SH-SY5Y (cell line): ENCODE data around the gene MSL1.

Experiments used
- GATA2 ChIP-seq: IDR thresholded peaks from 2 replicates; pipeline ENCODE4 v1.6.1; 2011; ENCODE audit warnings: mild to moderate bottlenecking, low read depth, low read length
- GATA3 ChIP-seq: IDR thresholded peaks from 2 replicates; pipeline ENCODE4 v1.6.1; 2011; ENCODE audit warnings: low read depth, mild to moderate bottlenecking, low read length, moderate library complexity

DNA sequence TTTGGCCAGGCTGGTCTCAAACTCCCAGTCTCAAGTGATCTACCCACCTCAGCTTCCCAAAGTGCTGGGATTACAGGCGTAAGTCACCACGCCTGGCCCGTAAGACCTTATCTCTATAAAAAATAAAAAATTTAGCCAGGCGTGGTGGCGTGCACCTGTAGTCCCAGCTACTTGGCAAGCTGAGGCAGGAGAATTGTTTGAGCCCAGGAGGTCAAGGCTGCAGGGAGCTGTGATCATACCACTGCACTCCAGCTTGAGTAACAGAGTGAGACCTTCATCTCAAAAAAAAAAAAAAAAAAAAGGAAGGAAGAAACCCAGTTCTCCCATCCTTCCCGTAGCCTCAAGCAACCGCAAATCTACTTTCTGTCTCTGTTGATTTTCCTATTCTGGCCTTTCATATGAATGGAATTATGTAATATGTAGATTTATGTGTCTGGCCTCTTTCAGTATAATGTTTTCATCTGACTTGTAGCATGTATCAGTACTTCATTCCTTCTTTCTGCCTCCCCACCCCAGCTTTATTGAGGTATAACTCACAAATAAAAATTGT is 29.7 kb downstream of the MSL1 start:
- TF ChIP-seq GATA3 = no peak
- TF ChIP-seq GATA2 = no peak
